Kidney (tissue), 14 donors: ENCODE measurements around the gene BRI3. TPM values are rescaled to one million over a fixed set of nuclear protein-coding genes. Genes with fewer than 3 reads are reported as not detected.

Experiments
- DNase-seq, 5 donors: peaks; one replicate each; pipeline ENCODE4 v3.0.0-alpha.2; 2013 to 2020
- FAIRE-seq: peaks from 2 replicates; lab custom pipeline; 2012; peaks lifted over from hg19 to GRCh38; lab: Jason Lieb, UNC
- H3K27ac ChIP-seq, 2 donors: one replicate each; pipeline ENCODE4 v1.7.0; 2013; ENCODE audit warnings: low read depth in 2 of 2, low read length in 2 of 2, inconsistent platforms in 1 of 2
- H3K27me3 ChIP-seq: one replicate; pipeline ENCODE4 v1.7.1; 2013; ENCODE audit warnings: low read length, inconsistent platforms; ENCODE audit not compliant: control insufficient read depth, insufficient read depth
- H3K36me3 ChIP-seq, 3 donors: one replicate each; pipeline versions ENCODE4 v1.7.0 to v1.7.1; 2013; ENCODE audit warnings: low read length in 3 of 3, control low read depth in 1 of 3, inconsistent platforms in 1 of 3; ENCODE audit not compliant: insufficient read depth in 3 of 3, control insufficient read depth in 2 of 3
- H3K4me1 ChIP-seq, 3 donors: one replicate each; pipeline versions ENCODE4 v1.7.0 to v1.7.1; 2013; ENCODE audit warnings: low read length in 3 of 3, inconsistent platforms in 1 of 3, low read depth in 1 of 3; ENCODE audit not compliant: control insufficient read depth in 2 of 3, insufficient read depth in 2 of 3
- H3K4me3 ChIP-seq, 3 donors: one replicate each; pipeline versions ENCODE4 v1.7.0 to v1.8.1; 2013; ENCODE audit warnings: low read length in 3 of 3, control low read depth in 1 of 3, inconsistent platforms in 1 of 3
- H3K9ac ChIP-seq, 3 donors: one replicate each; pipeline versions ENCODE4 v1.7.0 to v1.7.1; 2013; ENCODE audit warnings: low read length in 3 of 3, control low read depth in 1 of 3, inconsistent platforms in 1 of 3
- H3K9me3 ChIP-seq, 3 donors: one replicate each; pipeline versions ENCODE4 v1.7.0 to v1.7.1; 2013; ENCODE audit warnings: low read length in 3 of 3, control low read depth in 1 of 3, inconsistent platforms in 1 of 3; ENCODE audit not compliant: control insufficient read depth in 2 of 3, insufficient read depth in 1 of 3
- CTCF ChIP-seq: IDR thresholded peaks from 3 replicates; pipeline ENCODE4 v1.5.1; 2012; ENCODE audit warnings: mild to moderate bottlenecking, moderate library complexity, borderline replicate concordance; ENCODE audit not compliant: insufficient read depth; ENCODE audit errors: extremely low read depth
- intact Hi-C: fragments of 100-400 bp; cut with DNase I; formaldehyde crosslinking; loops from one replicate; pipeline ENCODE4 v1.11.1; 2022
- polyA plus RNA-seq: library from polyadenylated mRNA; stranded (reverse); fragments of 350-450 nt; fragmentation: Illumina TruSeq; extraction: RNeasy Lipid Tissue Mini Kit (QIAGEN cat#74804); gene quantifications from one replicate; pipeline ENCODE4 v1.2.3, GENCODE V29; 2014; ENCODE audit warnings: low read depth, low replicate concordance; ENCODE audit not compliant: insufficient read depth
- total RNA-seq: library from RNA; stranded (reverse); fragmentation: NEBNext Ultra II Directional; extraction: Animal tissue kit (Norgen Biotek cat#: 25700); gene quantifications from one replicate; pipeline ENCODE4 v1.2.1, GENCODE V29; 2021
- donor health status: control.
- donor health status: control.
- donor health status: control.
- donor health status: control.
- donor health status: control.
- donor health status: DM: yes; HTN: yes; CAD: no.
- donor health status: Normal renal cell carcinoma (clear cell type).

Gene BRI3
- total and polyA plus RNA-seq, 2 donors from 2014 or later = 192 to 240 TPM

- H3K4me3 ChIP-seq = no peak overlapping the region
- intact Hi-C loops = no loop called here
Observed at GRCh38 chr7:98236355-98237185, 44.9 kb upstream of the BRI3 start.

GRCh38 chr7:98238076-98238475 is 43.4 kb upstream of the BRI3 start:
- Histone ChIP-seq H3K36me3 (peaks cover 0 to 6% (median 0%) of the 10 kb centered on the region in 3 donors), H3K27me3 (no peaks in the 10 kb centered on the region), H3K9ac (no peak overlapping the region), H3K27ac (no peak overlapping the region), H3K4me3 (no peak overlapping the region), H3K4me1 (no peaks in the 10 kb centered on the region), H3K9me3 (no peaks in the 10 kb centered on the region)
- DNase-seq (no peak), FAIRE-seq (no peak)
- intact Hi-C loops = no loop called here
- no peak for TF ChIP-seq CTCF

More at GRCh38 chr7:98236355-98237185, 44.9 kb upstream of the BRI3 start:
- peaks cover 0 to 6% (median 0%) of the 10 kb centered on the region in 3 donors for H3K36me3 ChIP-seq
- no peak for DNase-seq
- H3K4me1 ChIP-seq = no peaks in the 10 kb centered on the region
- no peak for FAIRE-seq
- H3K9me3 ChIP-seq = no peaks in the 10 kb centered on the region
- H3K27ac ChIP-seq = no peak overlapping the region
- no peaks in the 10 kb centered on the region for H3K27me3 ChIP-seq
- TF ChIP-seq CTCF = no peak
- H3K9ac ChIP-seq = no peak overlapping the region

- H3K36me3 ChIP-seq = peaks cover 0 to 6% (median 0%) of the 10 kb centered on the region in 3 donors
- no peaks in the 10 kb centered on the region for H3K4me1 ChIP-seq
- DNase-seq = no peak
- intact Hi-C loops = no loop called here
- no peak overlapping the region for H3K27ac ChIP-seq
- FAIRE-seq = no peak
- no peak overlapping the region for H3K4me3 ChIP-seq
- H3K27me3 ChIP-seq = no peaks in the 10 kb centered on the region
- H3K9me3 ChIP-seq = no peaks in the 10 kb centered on the region
- no peak overlapping the region for H3K9ac ChIP-seq
- TF ChIP-seq CTCF = no peak
Observed at GRCh38 chr7:98238976-98239375, 42.5 kb upstream of the BRI3 start.
